Lower leg skin (tissue), 3 donors: ENCODE data around the gene GALR2.

ENCODE experiments used
- POLR2A ChIP-seq, 2 donors: fragments of 450-650 bp; IDR thresholded peaks; one replicate each; pipeline ENCODE4 v1.6.1; 2016 to 2017; ENCODE audit warnings: antibody characterized with exemption in 2 of 2, mild to moderate bottlenecking in 1 of 2, moderate library complexity in 1 of 2
- TF ChIP-seq, protein P1 (sequence below), 3 donors: fragments of 450-650 bp; IDR thresholded peaks; one replicate each; pipeline ENCODE4 v1.5.1; 2016; ENCODE audit warnings: antibody characterized with exemption in 3 of 3, mild to moderate bottlenecking in 3 of 3, moderate library complexity in 2 of 3

DNA sequence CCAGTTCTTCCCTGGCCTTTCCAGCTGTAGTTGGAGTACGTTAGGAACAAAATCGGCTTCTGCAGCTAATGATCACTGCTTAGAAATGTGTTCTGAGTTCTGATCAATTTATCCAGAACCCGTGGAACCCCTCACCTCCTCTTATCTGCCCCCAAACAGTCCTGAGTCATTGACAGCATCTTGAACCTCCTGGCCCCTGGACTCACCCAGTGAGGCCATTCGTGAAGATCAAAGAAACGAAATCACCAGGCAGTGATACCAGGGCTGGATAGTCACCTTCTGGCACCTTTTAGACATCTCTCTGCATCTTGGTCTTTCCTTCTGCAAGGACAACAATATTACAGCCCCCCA lies 46.1 kb downstream of the GALR2 start:
- TF ChIP-seq, protein P1, sequence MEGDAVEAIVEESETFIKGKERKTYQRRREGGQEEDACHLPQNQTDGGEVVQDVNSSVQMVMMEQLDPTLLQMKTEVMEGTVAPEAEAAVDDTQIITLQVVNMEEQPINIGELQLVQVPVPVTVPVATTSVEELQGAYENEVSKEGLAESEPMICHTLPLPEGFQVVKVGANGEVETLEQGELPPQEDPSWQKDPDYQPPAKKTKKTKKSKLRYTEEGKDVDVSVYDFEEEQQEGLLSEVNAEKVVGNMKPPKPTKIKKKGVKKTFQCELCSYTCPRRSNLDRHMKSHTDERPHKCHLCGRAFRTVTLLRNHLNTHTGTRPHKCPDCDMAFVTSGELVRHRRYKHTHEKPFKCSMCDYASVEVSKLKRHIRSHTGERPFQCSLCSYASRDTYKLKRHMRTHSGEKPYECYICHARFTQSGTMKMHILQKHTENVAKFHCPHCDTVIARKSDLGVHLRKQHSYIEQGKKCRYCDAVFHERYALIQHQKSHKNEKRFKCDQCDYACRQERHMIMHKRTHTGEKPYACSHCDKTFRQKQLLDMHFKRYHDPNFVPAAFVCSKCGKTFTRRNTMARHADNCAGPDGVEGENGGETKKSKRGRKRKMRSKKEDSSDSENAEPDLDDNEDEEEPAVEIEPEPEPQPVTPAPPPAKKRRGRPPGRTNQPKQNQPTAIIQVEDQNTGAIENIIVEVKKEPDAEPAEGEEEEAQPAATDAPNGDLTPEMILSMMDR (IDR thresholded peaks at IDR 0.05), result no peak
- no peak for TF ChIP-seq POLR2A (IDR thresholded peaks at IDR 0.05)
